IMR-90 (cell line): Measurements from ENCODE around the gene SPEF2. TPM values are rescaled to one million over a fixed set of nuclear protein-coding genes. Genes with fewer than 3 reads are reported as not detected.

Source experiments
- ATAC-seq: fragments of 200-7000 bp; cut with Tn5 transposase; 2 replicates; pipeline ENCODE4 v1.9.1; 2020; ENCODE audit warnings: low read depth, mild to moderate bottlenecking, moderate library complexity
- BruUV-seq: library from RNA; stranded (reverse); fragments of 400-500 nt; replicated peaks from 2 replicates; lab custom pipeline; 2021; lab: Mats Ljungman, UMichigan
- CTCF ChIA-PET: fragments of 300-600 bp; formaldehyde crosslinking; extraction: SDS; loops from one replicate; lab custom pipeline; 2021; ENCODE audit warnings: antibody characterized with exemption; lab: Yijun Ruan, JAX
- POLR2A ChIA-PET: fragments of 300-600 bp; sonication (Branson Sonifier 250); formaldehyde crosslinking; loops from one replicate; lab custom pipeline; 2022; ENCODE audit warnings: antibody characterized with exemption; ENCODE audit not compliant: unreplicated experiment; lab: Charles Lee
- DNase-seq: peaks from one replicate; pipeline ENCODE4 v3.0.0; 2013
- H2AFZ ChIP-seq: replicated peaks from 2 replicates; pipeline ENCODE3; 2013; ENCODE audit warnings: low read length, mild to moderate bottlenecking; ENCODE audit not compliant: poor library complexity
- H2AK5ac ChIP-seq: 2 replicates; pipeline ENCODE4 v1.6.1; 2013; ENCODE audit warnings: low read depth, low read length, inconsistent platforms
- H2AK9ac ChIP-seq: replicated peaks from 2 replicates; pipeline ENCODE3; 2013; ENCODE audit warnings: mild to moderate bottlenecking, low read depth, low read length, moderate library complexity; ENCODE audit not compliant: poor library complexity
- H2BK120ac ChIP-seq: 2 replicates; pipeline ENCODE4 v1.6.1; 2013; ENCODE audit warnings: low read depth, low read length, inconsistent platforms
- H2BK15ac ChIP-seq: 3 replicates; pipeline ENCODE4 v1.6.1; 2013; ENCODE audit warnings: low read depth, low read length, inconsistent platforms
- H2BK20ac ChIP-seq: 2 replicates; pipeline ENCODE4 v1.6.1; 2013; ENCODE audit warnings: low read depth, mild to moderate bottlenecking, inconsistent platforms, low read length, moderate library complexity
- H2BK5ac ChIP-seq: 2 replicates; pipeline ENCODE4 v1.6.1; 2013; ENCODE audit warnings: mild to moderate bottlenecking, low read depth, low read length, inconsistent platforms; ENCODE audit not compliant: poor library complexity, severe bottlenecking
- H3K14ac ChIP-seq: replicated peaks from 2 replicates; pipeline ENCODE4 v1.6.1; 2013; ENCODE audit warnings: low read depth, low read length, inconsistent platforms
- H3K18ac ChIP-seq: 2 replicates; pipeline ENCODE4 v1.6.1; 2013; ENCODE audit warnings: low read depth, low read length, control low read depth
- H3K23ac ChIP-seq: 2 replicates; pipeline ENCODE4 v1.6.1; 2013; ENCODE audit warnings: low read depth, low read length, inconsistent platforms
- H3K27ac ChIP-seq: 2 replicates; pipeline ENCODE4 v1.5.1; 2013; ENCODE audit warnings: mild to moderate bottlenecking, control low read depth, low read length; ENCODE audit not compliant: insufficient read depth
- H3K27me3 ChIP-seq: 2 replicates; pipeline ENCODE4 v1.6.1; 2013; ENCODE audit warnings: low read length; ENCODE audit not compliant: control insufficient read depth, insufficient read depth
- H3K36me3 ChIP-seq: 2 replicates; pipeline ENCODE4 v1.6.1; 2013; ENCODE audit warnings: low read length, mixed read lengths; ENCODE audit not compliant: control insufficient read depth, insufficient read depth
- H3K4ac ChIP-seq: 2 replicates; pipeline ENCODE4 v1.6.1; 2013; ENCODE audit warnings: low read depth, low read length, inconsistent platforms
- H3K4me1 ChIP-seq: 2 replicates; pipeline ENCODE4 v1.6.1; 2013; ENCODE audit warnings: low read length, mixed read lengths; ENCODE audit not compliant: control insufficient read depth, insufficient read depth
- H3K4me2 ChIP-seq: 2 replicates; pipeline ENCODE4 v1.6.1; 2013; ENCODE audit warnings: low read depth, mild to moderate bottlenecking, control low read depth, low read length, moderate library complexity
- H3K4me3 ChIP-seq: 2 replicates; pipeline ENCODE4 v1.5.1; 2013; ENCODE audit warnings: low read depth, mild to moderate bottlenecking, control low read depth, low read length, moderate library complexity; ENCODE audit not compliant: insufficient read depth
- H3K56ac ChIP-seq: 2 replicates; pipeline ENCODE4 v1.6.1; 2013; ENCODE audit warnings: low read length, inconsistent platforms; ENCODE audit not compliant: insufficient read depth; ENCODE audit errors: extremely low read depth
- H3K79me1 ChIP-seq, 2 experiments: 2 replicates each; pipeline ENCODE4 v1.6.1; 2013; ENCODE audit warnings: low read length in 2 of 2, inconsistent platforms in 1 of 2, low read depth in 1 of 2
- H3K9ac ChIP-seq: 2 replicates; pipeline ENCODE4 v1.6.1; 2013; ENCODE audit warnings: low read depth, low read length, control low read depth
- H3K9me1 ChIP-seq: 2 replicates; pipeline ENCODE4 v1.6.1; 2013; ENCODE audit warnings: low read length, inconsistent platforms; ENCODE audit not compliant: insufficient read depth
- H3K9me3 ChIP-seq: 2 replicates; pipeline ENCODE4 v1.6.1; 2013; ENCODE audit warnings: low read length; ENCODE audit not compliant: control insufficient read depth, insufficient read depth
- H4K20me1 ChIP-seq: 2 replicates; pipeline ENCODE4 v1.6.1; 2013; ENCODE audit warnings: low read length, inconsistent platforms; ENCODE audit not compliant: insufficient read depth
- H4K5ac ChIP-seq: 2 replicates; pipeline ENCODE4 v1.6.1; 2013; ENCODE audit warnings: mild to moderate bottlenecking, low read depth, low read length, control low read depth
- H4K8ac ChIP-seq, 2 experiments: 2 replicates each; pipeline ENCODE4 v1.6.1; 2013; ENCODE audit warnings: low read depth in 2 of 2, low read length in 2 of 2, control low read depth in 1 of 2, inconsistent platforms in 1 of 2
- H4K91ac ChIP-seq: 2 replicates; pipeline ENCODE4 v1.6.1; 2013; ENCODE audit warnings: low read depth, low read length, inconsistent platforms; ENCODE audit not compliant: insufficient read depth
- BHLHE40 ChIP-seq: fragments of 150-350 bp; IDR thresholded peaks from 2 replicates; pipeline ENCODE4 v1.6.1; 2016; ENCODE audit warnings: mild to moderate bottlenecking, low read depth, low read length
- CEBPB ChIP-seq: IDR thresholded peaks from 2 replicates; pipeline ENCODE4 v1.6.1; 2012; ENCODE audit warnings: low read depth, low read length, improper control_type of control experiment
- CHD1 ChIP-seq: IDR thresholded peaks from 2 replicates; pipeline ENCODE4 v1.6.1; 2012; ENCODE audit warnings: low read depth, low read length, improper control_type of control experiment
- FOS ChIP-seq: fragments of 150-350 bp; IDR thresholded peaks from 2 replicates; pipeline ENCODE4 v1.6.1; 2016; ENCODE audit warnings: low read depth, low read length
- MAFK ChIP-seq: IDR thresholded peaks from 2 replicates; pipeline ENCODE4 v1.6.1; 2012; ENCODE audit warnings: low read depth, low read length, improper control_type of control experiment
- MAZ ChIP-seq: IDR thresholded peaks from 2 replicates; pipeline ENCODE4 v1.6.1; 2012; ENCODE audit warnings: low read depth, mild to moderate bottlenecking, low read length, improper control_type of control experiment, moderate library complexity, borderline replicate concordance
- MXI1 ChIP-seq: IDR thresholded peaks from 2 replicates; pipeline ENCODE4 v1.6.1; 2012; ENCODE audit warnings: low read depth, mild to moderate bottlenecking, low read length, moderate library complexity, borderline replicate concordance
- NFE2L2 ChIP-seq: fragments of 150-350 bp; IDR thresholded peaks from 2 replicates; pipeline ENCODE4 v1.6.1; 2016; ENCODE audit warnings: low read depth, mild to moderate bottlenecking, low read length
- POLR2A ChIP-seq: IDR thresholded peaks from 2 replicates; pipeline ENCODE4 v1.6.1; 2012; ENCODE audit warnings: mild to moderate bottlenecking, low read depth, low read length
- RAD21 ChIP-seq: IDR thresholded peaks from 2 replicates; pipeline ENCODE4 v1.6.1; 2012; ENCODE audit warnings: low read length, improper control_type of control experiment
- RCOR1 ChIP-seq: IDR thresholded peaks from 2 replicates; pipeline ENCODE4 v1.6.1; 2012; ENCODE audit warnings: mild to moderate bottlenecking, low read length, improper control_type of control experiment; ENCODE audit not compliant: insufficient replicate concordance
- RFX5 ChIP-seq: IDR thresholded peaks from 2 replicates; pipeline ENCODE4 v1.8.0; 2012; ENCODE audit warnings: low read depth, mild to moderate bottlenecking, low read length, moderate library complexity
- SMC3 ChIP-seq: fragments of 150-350 bp; IDR thresholded peaks from 2 replicates; pipeline ENCODE4 v1.6.1; 2016; ENCODE audit warnings: low read depth, mild to moderate bottlenecking, antibody characterized with exemption, low read length, moderate library complexity
- WGBS, 2 experiments: methylation state at CpG; one replicate each; pipeline versions ENCODE4 v1.1.5 to v1.1.7; 2013; ENCODE audit warnings: missing lambda C conversion rate in 2 of 2; ENCODE audit not compliant: insufficient read length in 1 of 2; ENCODE audit errors: extremely low coverage in 2 of 2; 5-methylcytosine and 5-hydroxymethylcytosine counted together
- dilution Hi-C: fragments of 300-500 bp; cut with HindIII; formaldehyde crosslinking; loops from one replicate; pipeline ENCODE4 v1.14.3; 2018; ENCODE audit warnings: low sequenced_read_pairs; ENCODE audit not compliant: unreplicated experiment
- in situ Hi-C: fragments of 300-500 bp; cut with MboI; formaldehyde crosslinking; loops from 3 replicates; pipeline ENCODE4 v1.14.3; 2019; ENCODE audit warnings: low sequenced_read_pairs, inconsistent platforms, mixed read lengths
- intact Hi-C: fragments of 100-400 bp; cut with micrococcal nuclease; formaldehyde crosslinking; loops from 2 replicates; pipeline ENCODE4 v1.10.0; 2022
- polyA plus RNA-seq, 3 experiments: library from polyadenylated mRNA; depleted of rRNA; stranded (reverse); fragments of >200 nt; gene quantifications; 2 replicates each; pipeline ENCODE4 v1.2.3, GENCODE V29; 2012; ENCODE audit warnings: low replicate concordance in 1 of 3
- total RNA-seq: library from RNA; depleted of rRNA; stranded (reverse); fragments of >200 nt; gene quantifications from 2 replicates; pipeline ENCODE4 v1.2.3, GENCODE V29; 2012
- TF ChIP-seq, protein P1 (sequence below): conservative IDR thresholded peaks from 2 replicates; pipeline ENCODE4 v1.5.1; 2012; ENCODE audit warnings: mild to moderate bottlenecking, low read depth, low read length, improper control_type of control experiment
- TF ChIP-seq, protein P2 (sequence below): fragments of 150-350 bp; IDR thresholded peaks from 2 replicates; pipeline ENCODE4 v1.6.1; 2017; ENCODE audit warnings: mild to moderate bottlenecking, antibody characterized with exemption, low read length, low read depth
- TF ChIP-seq, protein P3 (sequence below): fragments of 150-350 bp; IDR thresholded peaks from 2 replicates; pipeline ENCODE4 v1.6.1; 2016; ENCODE audit warnings: low read depth, mild to moderate bottlenecking, low read length, moderate library complexity, borderline replicate concordance

The SPEF2 gene
- total and polyA plus RNA-seq, 2 of the 4 experiments (the other 2 are of a cell fraction), result 1.7 to 2.3 TPM

DNA sequence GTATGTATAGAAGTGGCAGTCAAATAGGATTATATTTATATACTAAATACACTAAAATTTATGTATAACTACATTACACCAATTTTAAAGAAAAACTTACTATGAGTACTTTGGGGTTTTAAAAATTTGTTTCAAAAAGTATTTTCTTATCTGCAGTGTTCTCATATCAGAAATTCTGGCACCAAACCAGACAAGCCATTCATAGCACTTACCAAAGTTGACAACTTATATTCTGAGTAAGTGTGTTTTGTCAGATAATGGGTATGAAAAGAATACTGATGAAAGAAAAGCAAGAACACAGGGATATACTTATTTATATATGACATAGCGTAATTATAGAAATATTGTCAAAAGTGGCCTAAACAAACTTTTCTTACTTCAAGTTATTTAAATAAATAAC, 67.5 kb downstream of the SPEF2 start:
- no peak overlapping the region for H4K5ac ChIP-seq
- H3K4me1 ChIP-seq, result no peaks in the 10 kb centered on the region
- no peak overlapping the region for H3K18ac ChIP-seq
- no peak overlapping the region for H3K27ac ChIP-seq
- TF ChIP-seq, protein P1, sequence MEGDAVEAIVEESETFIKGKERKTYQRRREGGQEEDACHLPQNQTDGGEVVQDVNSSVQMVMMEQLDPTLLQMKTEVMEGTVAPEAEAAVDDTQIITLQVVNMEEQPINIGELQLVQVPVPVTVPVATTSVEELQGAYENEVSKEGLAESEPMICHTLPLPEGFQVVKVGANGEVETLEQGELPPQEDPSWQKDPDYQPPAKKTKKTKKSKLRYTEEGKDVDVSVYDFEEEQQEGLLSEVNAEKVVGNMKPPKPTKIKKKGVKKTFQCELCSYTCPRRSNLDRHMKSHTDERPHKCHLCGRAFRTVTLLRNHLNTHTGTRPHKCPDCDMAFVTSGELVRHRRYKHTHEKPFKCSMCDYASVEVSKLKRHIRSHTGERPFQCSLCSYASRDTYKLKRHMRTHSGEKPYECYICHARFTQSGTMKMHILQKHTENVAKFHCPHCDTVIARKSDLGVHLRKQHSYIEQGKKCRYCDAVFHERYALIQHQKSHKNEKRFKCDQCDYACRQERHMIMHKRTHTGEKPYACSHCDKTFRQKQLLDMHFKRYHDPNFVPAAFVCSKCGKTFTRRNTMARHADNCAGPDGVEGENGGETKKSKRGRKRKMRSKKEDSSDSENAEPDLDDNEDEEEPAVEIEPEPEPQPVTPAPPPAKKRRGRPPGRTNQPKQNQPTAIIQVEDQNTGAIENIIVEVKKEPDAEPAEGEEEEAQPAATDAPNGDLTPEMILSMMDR, result no peak
- TF ChIP-seq MAFK (no peak), BHLHE40 (no peak), MXI1 (no peak), POLR2A (no peak), RCOR1 (no peak), RFX5 (no peak), RAD21 (no peak), FOS (no peak), CEBPB (no peak), NFE2L2 (no peak), CHD1 (no peak), SMC3 (no peak), MAZ (no peak)
- TF ChIP-seq, protein P2, sequence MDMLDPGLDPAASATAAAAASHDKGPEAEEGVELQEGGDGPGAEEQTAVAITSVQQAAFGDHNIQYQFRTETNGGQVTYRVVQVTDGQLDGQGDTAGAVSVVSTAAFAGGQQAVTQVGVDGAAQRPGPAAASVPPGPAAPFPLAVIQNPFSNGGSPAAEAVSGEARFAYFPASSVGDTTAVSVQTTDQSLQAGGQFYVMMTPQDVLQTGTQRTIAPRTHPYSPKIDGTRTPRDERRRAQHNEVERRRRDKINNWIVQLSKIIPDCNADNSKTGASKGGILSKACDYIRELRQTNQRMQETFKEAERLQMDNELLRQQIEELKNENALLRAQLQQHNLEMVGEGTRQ, result no peak
- TF ChIP-seq, protein P3, sequence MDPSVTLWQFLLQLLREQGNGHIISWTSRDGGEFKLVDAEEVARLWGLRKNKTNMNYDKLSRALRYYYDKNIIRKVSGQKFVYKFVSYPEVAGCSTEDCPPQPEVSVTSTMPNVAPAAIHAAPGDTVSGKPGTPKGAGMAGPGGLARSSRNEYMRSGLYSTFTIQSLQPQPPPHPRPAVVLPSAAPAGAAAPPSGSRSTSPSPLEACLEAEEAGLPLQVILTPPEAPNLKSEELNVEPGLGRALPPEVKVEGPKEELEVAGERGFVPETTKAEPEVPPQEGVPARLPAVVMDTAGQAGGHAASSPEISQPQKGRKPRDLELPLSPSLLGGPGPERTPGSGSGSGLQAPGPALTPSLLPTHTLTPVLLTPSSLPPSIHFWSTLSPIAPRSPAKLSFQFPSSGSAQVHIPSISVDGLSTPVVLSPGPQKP, result no peak
- ChIA-PET CTCF (no interaction called here), POLR2A (no interaction called here)
- no CpG with 5 or more reads among the region's 1 CpG for WGBS, 2 experiments
- H2BK20ac ChIP-seq, result no peak overlapping the region
- no peak overlapping the region for H3K4ac ChIP-seq
- H3K56ac ChIP-seq, result no peak overlapping the region
- H4K20me1 ChIP-seq, result no peaks in the 10 kb centered on the region
- dilution Hi-C loops (no loop called here), in situ Hi-C loops (no loop called here), intact Hi-C loops (no loop called here)
- no peak overlapping the region for H3K23ac ChIP-seq
- no peak for DNase-seq
- no peak overlapping the region for H3K9ac ChIP-seq
- H2BK15ac ChIP-seq, result no peak overlapping the region
- no peak overlapping the region for H2BK5ac ChIP-seq
- H3K9me1 ChIP-seq, result no peaks in the 10 kb centered on the region
- H3K27me3 ChIP-seq, result no peaks in the 10 kb centered on the region
- no TSS peak for BruUV-seq
- H2AK5ac ChIP-seq, result no peak overlapping the region
- H2BK120ac ChIP-seq, result no peak overlapping the region
- H2AK9ac ChIP-seq, result no peak overlapping the region
- H3K4me2 ChIP-seq, result no peak overlapping the region
- H2AFZ ChIP-seq, result no peak overlapping the region
- H3K79me1 ChIP-seq, result no peaks in the 10 kb centered on the region
- H4K8ac ChIP-seq, result no peak overlapping the region
- no peaks in the 10 kb centered on the region for H3K36me3 ChIP-seq
- H3K4me3 ChIP-seq, result no peak overlapping the region
- H3K9me3 ChIP-seq, result no peaks in the 10 kb centered on the region
- H3K14ac ChIP-seq, result no peak overlapping the region
- no peak for ATAC-seq
- H4K91ac ChIP-seq, result no peak overlapping the region
